ENCODE results near the gene PLBD2.

PLBD2 gene

GRCh38 chr12:113405694-113406093, 47.3 kb downstream of the PLBD2 start:
- Histone ChIP-seq H3K4me1 (ENCODE audit: control insufficient read depth in 2 of 2, insufficient read depth in 1 of 2, low read depth in 1 of 2, low read length in 2 of 2) (peaks cover 0 to 4% of the 10 kb centered on the region in 2 donors), H2BK5ac (ENCODE audit: low read length) (no peak overlapping the region)
- WGBS, 2 donors (ENCODE audit: extremely low coverage in 2 of 2, insufficient read length in 2 of 2, insufficient replicate concordance in 1 of 2) = no CpG with 5 or more reads among the region's 3 CpGs

GRCh38 chr12:113407931-113408600, 49.7 kb downstream of the PLBD2 start:
- H2BK120ac ChIP-seq (ENCODE audit: low read depth, low read length) = no peak overlapping the region
- H3K9ac ChIP-seq (ENCODE audit: low read depth, low read length, poor library complexity) = no peak overlapping the region
- H3K4me1 ChIP-seq (ENCODE audit: control insufficient read depth in 2 of 2, insufficient read depth in 1 of 2, low read depth in 1 of 2, low read length in 2 of 2) = no peaks in the 10 kb centered on the region
- no peak overlapping the region for H2BK15ac ChIP-seq (ENCODE audit: low read length)
- H3K23ac ChIP-seq (ENCODE audit: low read depth, low read length, poor library complexity) = no peak overlapping the region
- no peak overlapping the region for H3K4me2 ChIP-seq (ENCODE audit: insufficient read depth, low read length, poor library complexity, severe bottlenecking)
- H2AK5ac ChIP-seq (ENCODE audit: low read depth, low read length) = no peak overlapping the region
- no peak overlapping the region for H2BK12ac ChIP-seq (ENCODE audit: low read length)
- H3K36me3 ChIP-seq (replicated peaks in 1 of 2; ENCODE audit: control insufficient read depth in 2 of 2, insufficient read depth in 2 of 2, low read length in 2 of 2) = no peaks in the 10 kb centered on the region
- H3K27ac ChIP-seq (replicated peaks; ENCODE audit: low read length) = no peak overlapping the region
- no peak overlapping the region for H4K8ac ChIP-seq (ENCODE audit: low read depth, low read length)
- H3K18ac ChIP-seq (ENCODE audit: low read length) = no peak overlapping the region
- H3K14ac ChIP-seq (ENCODE audit: low read length) = no peak overlapping the region
- no peak overlapping the region for H2BK5ac ChIP-seq (ENCODE audit: low read length)
- no peaks in the 10 kb centered on the region for H3K79me1 ChIP-seq (ENCODE audit: low read depth, low read length)
- H3K27me3 ChIP-seq (ENCODE audit: control insufficient read depth in 3 of 3, insufficient read depth in 3 of 3, low read depth in 1 of 3, low read length in 3 of 3) = peaks cover 0 to 17% (median 0%) of the 10 kb centered on the region in 3 experiments
- no peak overlapping the region for H3K4ac ChIP-seq (ENCODE audit: low read length)
- DNase-seq (ENCODE audit: low spot score) = no peak
- no peak overlapping the region for H3K4me3 ChIP-seq (ENCODE audit: low read length in 2 of 2)
- no peak overlapping the region for H2AFZ ChIP-seq (ENCODE audit: low read length)
- no peaks in the 10 kb centered on the region for H3K9me3 ChIP-seq (replicated peaks in 1 of 2; ENCODE audit: control insufficient read depth in 2 of 2, insufficient read depth in 1 of 2, low read depth in 1 of 2, low read length in 2 of 2)
- H4K91ac ChIP-seq (ENCODE audit: low read depth, low read length, poor library complexity) = no peak overlapping the region
- WGBS, 2 donors (ENCODE audit: extremely low coverage in 2 of 2, insufficient read length in 2 of 2, insufficient replicate concordance in 1 of 2) = no CpG with 5 or more reads among the region's 6 CpGs

More at GRCh38 chr12:113405694-113406093, 47.3 kb downstream of the PLBD2 start:
- Histone ChIP-seq H3K9me3 (replicated peaks in 1 of 2; ENCODE audit: control insufficient read depth in 2 of 2, insufficient read depth in 1 of 2, low read depth in 1 of 2, low read length in 2 of 2) (no peaks in the 10 kb centered on the region), H3K27me3 (ENCODE audit: control insufficient read depth in 3 of 3, insufficient read depth in 3 of 3, low read depth in 1 of 3, low read length in 3 of 3) (peaks cover 0 to 17% (median 0%) of the 10 kb centered on the region in 3 experiments), H2AK5ac (ENCODE audit: low read depth, low read length) (no peak overlapping the region), H2BK120ac (ENCODE audit: low read depth, low read length) (no peak overlapping the region), H2BK12ac (ENCODE audit: low read length) (no peak overlapping the region), H3K4ac (ENCODE audit: low read length) (no peak overlapping the region), H2BK15ac (ENCODE audit: low read length) (no peak overlapping the region), H4K91ac (ENCODE audit: low read depth, low read length, poor library complexity) (no peak overlapping the region), H3K4me3 (ENCODE audit: low read length in 2 of 2) (no peak overlapping the region), H3K14ac (ENCODE audit: low read length) (no peak overlapping the region), H2AFZ (ENCODE audit: low read length) (no peak overlapping the region), H3K79me1 (ENCODE audit: low read depth, low read length) (no peaks in the 10 kb centered on the region), H3K4me2 (ENCODE audit: insufficient read depth, low read length, poor library complexity, severe bottlenecking) (no peak overlapping the region), H3K9ac (ENCODE audit: low read depth, low read length, poor library complexity) (no peak overlapping the region), H3K27ac (replicated peaks; ENCODE audit: low read length) (no peak overlapping the region), H3K18ac (ENCODE audit: low read length) (no peak overlapping the region), H4K8ac (ENCODE audit: low read depth, low read length) (no peak overlapping the region), H3K36me3 (replicated peaks in 1 of 2; ENCODE audit: control insufficient read depth in 2 of 2, insufficient read depth in 2 of 2, low read length in 2 of 2) (no peaks in the 10 kb centered on the region), H3K23ac (ENCODE audit: low read depth, low read length, poor library complexity) (no peak overlapping the region)
- DNase-seq (ENCODE audit: low spot score) = no peak

- Histone ChIP-seq H3K4me1 (ENCODE audit: control insufficient read depth in 2 of 2, insufficient read depth in 1 of 2, low read depth in 1 of 2, low read length in 2 of 2) (no peaks in the 10 kb centered on the region), H3K23ac (ENCODE audit: low read depth, low read length, poor library complexity) (no peak overlapping the region), H3K14ac (ENCODE audit: low read length) (no peak overlapping the region), H2BK15ac (ENCODE audit: low read length) (no peak overlapping the region), H3K36me3 (replicated peaks in 1 of 2; ENCODE audit: control insufficient read depth in 2 of 2, insufficient read depth in 2 of 2, low read length in 2 of 2) (no peaks in the 10 kb centered on the region), H3K4ac (ENCODE audit: low read length) (no peak overlapping the region), H3K27me3 (ENCODE audit: control insufficient read depth in 3 of 3, insufficient read depth in 3 of 3, low read depth in 1 of 3, low read length in 3 of 3) (peaks cover 0 to 17% (median 0%) of the 10 kb centered on the region in 3 experiments), H2BK5ac (ENCODE audit: low read length) (no peak overlapping the region), H3K9ac (ENCODE audit: low read depth, low read length, poor library complexity) (no peak overlapping the region), H4K8ac (ENCODE audit: low read depth, low read length) (no peak overlapping the region), H3K18ac (ENCODE audit: low read length) (no peak overlapping the region), H3K4me2 (ENCODE audit: insufficient read depth, low read length, poor library complexity, severe bottlenecking) (no peak overlapping the region), H3K4me3 (ENCODE audit: low read length in 2 of 2) (no peak overlapping the region), H3K27ac (replicated peaks; ENCODE audit: low read length) (no peak overlapping the region), H2BK12ac (ENCODE audit: low read length) (no peak overlapping the region), H4K91ac (ENCODE audit: low read depth, low read length, poor library complexity) (no peak overlapping the region), H2AFZ (ENCODE audit: low read length) (no peak overlapping the region), H2AK5ac (ENCODE audit: low read depth, low read length) (peak overlapping the region; percentile 52), H3K9me3 (replicated peaks in 1 of 2; ENCODE audit: control insufficient read depth in 2 of 2, insufficient read depth in 1 of 2, low read depth in 1 of 2, low read length in 2 of 2) (no peaks in the 10 kb centered on the region), H2BK120ac (ENCODE audit: low read depth, low read length) (no peak overlapping the region), H3K79me1 (ENCODE audit: low read depth, low read length) (no peaks in the 10 kb centered on the region)
- WGBS, 2 donors (ENCODE audit: extremely low coverage in 2 of 2, insufficient read length in 2 of 2, insufficient replicate concordance in 1 of 2) = no CpG with 5 or more reads among the region's 11 CpGs
- no peak for DNase-seq (ENCODE audit: low spot score)
Measured at GRCh38 chr12:113408756-113409298, 50.4 kb downstream of the PLBD2 start.

DNA sequence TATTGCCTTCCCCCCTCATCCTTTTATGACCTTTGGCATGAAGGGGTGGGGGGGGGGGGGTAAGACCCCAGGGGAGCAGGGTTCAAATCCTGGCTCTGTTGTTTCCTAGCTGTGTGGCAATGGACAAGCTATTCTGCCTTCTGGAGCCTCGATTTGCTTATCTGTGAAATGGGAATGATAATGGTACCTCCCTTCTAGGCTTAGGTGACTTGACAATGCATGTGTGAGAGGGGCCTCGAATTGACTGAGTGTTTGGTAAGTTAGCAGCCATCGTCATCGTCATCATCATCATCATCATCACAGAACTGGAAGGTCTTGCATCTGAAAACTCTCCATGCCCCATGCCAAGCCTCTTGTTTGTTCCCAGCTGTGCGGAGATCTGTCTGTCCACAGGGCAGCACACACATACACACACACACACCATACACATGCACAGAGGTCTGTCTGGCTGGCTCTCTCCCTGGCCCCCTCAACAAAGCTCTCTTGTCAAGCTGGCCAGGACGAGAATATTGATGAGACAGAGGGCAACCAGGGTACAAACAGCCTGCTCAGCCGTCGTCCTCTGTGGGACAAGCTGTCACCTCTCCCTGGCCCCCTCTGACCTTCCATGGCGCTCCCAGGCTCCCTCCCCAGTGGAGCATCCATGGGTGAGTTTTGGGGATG, 51.2 kb downstream of the PLBD2 start:
- no peak overlapping the region for H3K27ac ChIP-seq (replicated peaks; ENCODE audit: low read length)
- H4K91ac ChIP-seq (ENCODE audit: low read depth, low read length, poor library complexity) = no peak overlapping the region
- peak overlapping the region; percentile 14 for H3K18ac ChIP-seq (ENCODE audit: low read length)
- WGBS, 2 donors (ENCODE audit: extremely low coverage in 2 of 2, insufficient read length in 2 of 2, insufficient replicate concordance in 1 of 2) = no CpG with 5 or more reads among the region's 9 CpGs
- no peaks in the 10 kb centered on the region for H3K4me1 ChIP-seq (ENCODE audit: control insufficient read depth in 2 of 2, insufficient read depth in 1 of 2, low read depth in 1 of 2, low read length in 2 of 2)
- no peak overlapping the region for H2AK5ac ChIP-seq (ENCODE audit: low read depth, low read length)
- H3K4ac ChIP-seq (ENCODE audit: low read length) = no peak overlapping the region
- no peaks in the 10 kb centered on the region for H3K79me1 ChIP-seq (ENCODE audit: low read depth, low read length)
- H3K4me3 ChIP-seq (ENCODE audit: low read length in 2 of 2) = peak overlapping the region in 1 of 2 donors; percentile 6
- DNase-seq (ENCODE audit: low spot score) = no peak
- no peak overlapping the region for H2BK120ac ChIP-seq (ENCODE audit: low read depth, low read length)
- no peak overlapping the region for H2BK15ac ChIP-seq (ENCODE audit: low read length)
- no peak overlapping the region for H3K9ac ChIP-seq (ENCODE audit: low read depth, low read length, poor library complexity)
- no peaks in the 10 kb centered on the region for H3K36me3 ChIP-seq (replicated peaks in 1 of 2; ENCODE audit: control insufficient read depth in 2 of 2, insufficient read depth in 2 of 2, low read length in 2 of 2)
- no peak overlapping the region for H2AFZ ChIP-seq (ENCODE audit: low read length)
- no peak overlapping the region for H4K8ac ChIP-seq (ENCODE audit: low read depth, low read length)
- H3K9me3 ChIP-seq (replicated peaks in 1 of 2; ENCODE audit: control insufficient read depth in 2 of 2, insufficient read depth in 1 of 2, low read depth in 1 of 2, low read length in 2 of 2) = no peaks in the 10 kb centered on the region
- H3K23ac ChIP-seq (ENCODE audit: low read depth, low read length, poor library complexity) = no peak overlapping the region
- H2BK5ac ChIP-seq (ENCODE audit: low read length) = no peak overlapping the region
- H2BK12ac ChIP-seq (ENCODE audit: low read length) = no peak overlapping the region
- peaks cover 0 to 17% (median 0%) of the 10 kb centered on the region in 3 experiments for H3K27me3 ChIP-seq (ENCODE audit: control insufficient read depth in 3 of 3, insufficient read depth in 3 of 3, low read depth in 1 of 3, low read length in 3 of 3)
- no peak overlapping the region for H3K4me2 ChIP-seq (ENCODE audit: insufficient read depth, low read length, poor library complexity, severe bottlenecking)
- H3K14ac ChIP-seq (ENCODE audit: low read length) = no peak overlapping the region

Measured in neuronal stem cell (in vitro differentiated cells).